GM12872 (cell line): ENCODE measurements around the gene KANSL1.

ENCODE experiments used
- CTCF ChIP-seq: IDR thresholded peaks from 3 replicates; pipeline ENCODE4 v1.5.1; 2011; ENCODE audit warnings: low read depth, mild to moderate bottlenecking, low read length, moderate library complexity; ENCODE audit not compliant: insufficient read depth

KANSL1 gene

GRCh38 chr17:45986056-45986455 is 207.2 kb downstream of the KANSL1 start:
- no peak for TF ChIP-seq CTCF

GRCh38 chr17:45985447-45985846 is 207.8 kb downstream of the KANSL1 start:
- no peak for TF ChIP-seq CTCF

- no peak for TF ChIP-seq CTCF
Observed at GRCh38 chr17:45984368-45984767, 208.9 kb downstream of the KANSL1 start.

GRCh38 chr17:45983614-45984310 is 209.5 kb downstream of the KANSL1 start:
- TF ChIP-seq CTCF = no peak

- TF ChIP-seq CTCF = no peak
Observed at GRCh38 chr17:45982791-45983613, 210.2 kb downstream of the KANSL1 start.

- TF ChIP-seq CTCF = no peak
Observed at GRCh38 chr17:45981306-45981705, 211.9 kb downstream of the KANSL1 start.

GRCh38 chr17:45980855-45981254 is 212.4 kb downstream of the KANSL1 start:
- no peak for TF ChIP-seq CTCF
